ENCODE results near the gene CCL26.

- TF ChIP-seq MYC (IDR thresholded peaks at IDR 0.05; ENCODE audit: low read depth, low read length) = no peak
- no peak for TF ChIP-seq MYC (CRISPR knock-in tag; IDR thresholded peaks at IDR 0.05; ENCODE audit: borderline replicate concordance, low read depth)
- no peak for TF ChIP-seq SAP30 (IDR thresholded peaks at IDR 0.05; ENCODE audit: borderline replicate concordance, insufficient read depth, low read depth, low read length, poor library complexity, severe bottlenecking)
- TF ChIP-seq KDM5B (IDR thresholded peaks at IDR 0.05; ENCODE audit: insufficient replicate concordance, low read depth, low read length) = no peak
- no peak for TF ChIP-seq TAF1 (IDR thresholded peaks at IDR 0.05; ENCODE audit: control insufficient read depth, extremely low read depth, insufficient read depth, low read length, severe bottlenecking)
- TF ChIP-seq CTCF (IDR thresholded peaks at IDR 0.05 in 2 of 3, conservative IDR thresholded peaks at IDR 0.05 in 1 of 3; ENCODE audit: insufficient read depth in 2 of 3, low read depth in 1 of 3, low read length in 3 of 3) = peak; percentile 57 to 64 (median 62)
- TF ChIP-seq SP1 (CRISPR knock-in tag; IDR thresholded peaks at IDR 0.05) = no peak
- TF ChIP-seq ESRRA (IDR thresholded peaks at IDR 0.05; ENCODE audit: borderline replicate concordance, low read depth) = no peak
- no peak for TF ChIP-seq NONO (IDR thresholded peaks at IDR 0.05; ENCODE audit: low read depth in 2 of 2, low read length in 1 of 2)
- TF ChIP-seq SRF (CRISPR knock-in tag; IDR thresholded peaks at IDR 0.05) = no peak
- TF ChIP-seq, protein P1, sequence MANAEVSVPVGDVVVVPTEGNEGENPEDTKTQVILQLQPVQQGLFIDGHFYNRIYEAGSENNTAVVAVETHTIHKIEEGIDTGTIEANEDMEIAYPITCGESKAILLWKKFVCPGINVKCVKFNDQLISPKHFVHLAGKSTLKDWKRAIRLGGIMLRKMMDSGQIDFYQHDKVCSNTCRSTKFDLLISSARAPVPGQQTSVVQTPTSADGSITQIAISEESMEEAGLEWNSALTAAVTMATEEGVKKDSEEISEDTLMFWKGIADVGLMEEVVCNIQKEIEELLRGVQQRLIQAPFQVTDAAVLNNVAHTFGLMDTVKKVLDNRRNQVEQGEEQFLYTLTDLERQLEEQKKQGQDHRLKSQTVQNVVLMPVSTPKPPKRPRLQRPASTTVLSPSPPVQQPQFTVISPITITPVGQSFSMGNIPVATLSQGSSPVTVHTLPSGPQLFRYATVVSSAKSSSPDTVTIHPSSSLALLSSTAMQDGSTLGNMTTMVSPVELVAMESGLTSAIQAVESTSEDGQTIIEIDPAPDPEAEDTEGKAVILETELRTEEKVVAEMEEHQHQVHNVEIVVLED (CRISPR knock-in tag; IDR thresholded peaks at IDR 0.05) = no peak
These were observed 14.9 kb downstream of the CCL26 start for GRCh38 chr7:75756991-75757676.
